ENCODE data around the gene ARHGEF25.

- TF ChIP-seq FOXP2 (optimal IDR thresholded peaks at IDR 0.05; ENCODE audit: control extremely low read depth, extremely low read length, insufficient read depth) (no peak), POLR2AphosphoS5 (IDR thresholded peaks at IDR 0.05; ENCODE audit: borderline replicate concordance, low read depth, low read length) (0 out of 2 replicates have a peak, but pooled peaks have one; percentile 20), EZH2 (IDR thresholded peaks at IDR 0.05) (no peak)
Observed at GRCh38 chr12:57603815-57604453, 7.3 kb upstream of the ARHGEF25 start.
